OCI-M2 (cell line): Measurements from ENCODE around the gene ZSCAN12.

Experiments used
- DNase-seq: peaks from one replicate; lab custom pipeline; 2025; ENCODE audit not compliant: unreplicated experiment; lab: John Stamatoyannopoulos, UW

The ZSCAN12 gene

GRCh38 chr6:28333047-28333446, 66.5 kb downstream of the ZSCAN12 start:
- no peak for DNase-seq

GRCh38 chr6:28330041-28330440, 69.5 kb downstream of the ZSCAN12 start:
- DNase-seq = no peak
